Measurements from ENCODE around the gene DNM3.

DNA sequence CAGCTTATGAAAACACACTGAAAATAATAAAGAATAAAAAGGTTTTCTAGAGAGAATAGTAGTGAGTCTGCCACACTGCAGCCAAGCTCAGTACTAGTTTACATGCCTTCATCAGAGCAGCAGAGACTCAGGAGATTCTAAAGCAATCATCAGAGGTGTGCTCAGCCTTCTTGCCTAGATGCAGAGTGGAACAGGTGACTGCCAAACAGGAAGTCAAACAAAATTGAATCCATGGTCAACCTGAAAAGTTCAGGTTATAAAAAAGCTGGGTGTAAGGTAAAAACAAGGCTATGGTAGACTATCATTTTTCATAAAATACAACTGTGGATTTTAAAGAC is 413.9 kb downstream of the DNM3 start:
- TF ChIP-seq, protein P1, sequence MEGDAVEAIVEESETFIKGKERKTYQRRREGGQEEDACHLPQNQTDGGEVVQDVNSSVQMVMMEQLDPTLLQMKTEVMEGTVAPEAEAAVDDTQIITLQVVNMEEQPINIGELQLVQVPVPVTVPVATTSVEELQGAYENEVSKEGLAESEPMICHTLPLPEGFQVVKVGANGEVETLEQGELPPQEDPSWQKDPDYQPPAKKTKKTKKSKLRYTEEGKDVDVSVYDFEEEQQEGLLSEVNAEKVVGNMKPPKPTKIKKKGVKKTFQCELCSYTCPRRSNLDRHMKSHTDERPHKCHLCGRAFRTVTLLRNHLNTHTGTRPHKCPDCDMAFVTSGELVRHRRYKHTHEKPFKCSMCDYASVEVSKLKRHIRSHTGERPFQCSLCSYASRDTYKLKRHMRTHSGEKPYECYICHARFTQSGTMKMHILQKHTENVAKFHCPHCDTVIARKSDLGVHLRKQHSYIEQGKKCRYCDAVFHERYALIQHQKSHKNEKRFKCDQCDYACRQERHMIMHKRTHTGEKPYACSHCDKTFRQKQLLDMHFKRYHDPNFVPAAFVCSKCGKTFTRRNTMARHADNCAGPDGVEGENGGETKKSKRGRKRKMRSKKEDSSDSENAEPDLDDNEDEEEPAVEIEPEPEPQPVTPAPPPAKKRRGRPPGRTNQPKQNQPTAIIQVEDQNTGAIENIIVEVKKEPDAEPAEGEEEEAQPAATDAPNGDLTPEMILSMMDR (optimal IDR thresholded peaks at IDR 0.05 in 1 of 3, IDR thresholded peaks at IDR 0.05 in 1 of 3, conservative IDR thresholded peaks at IDR 0.05 in 1 of 3; ENCODE audit: extremely low read depth in 1 of 3, insufficient read depth in 2 of 3, low read length in 3 of 3), result no peak
- no peak for TF ChIP-seq EZH2 (IDR thresholded peaks at IDR 0.05; ENCODE audit: low read length)
